ENCODE measurements around the gene SINHCAF.

SINHCAF gene

GRCh38 chr12:31231611-31232360, 94.2 kb downstream of the SINHCAF start:
- DNase-seq: no peak
